LoVo (cell line): ENCODE data around the gene FKBP15.
"Not testable (repeated sequence)": the region's sequence is repeated elsewhere in the genome, so short reads cannot be mapped to it uniquely, and the experiment has no call there.

ENCODE experiments used
- DNase-seq: peaks from one replicate; pipeline ENCODE4 v3.0.0-alpha.2; 2016; ENCODE audit warnings: low spot score

Gene FKBP15

DNA sequence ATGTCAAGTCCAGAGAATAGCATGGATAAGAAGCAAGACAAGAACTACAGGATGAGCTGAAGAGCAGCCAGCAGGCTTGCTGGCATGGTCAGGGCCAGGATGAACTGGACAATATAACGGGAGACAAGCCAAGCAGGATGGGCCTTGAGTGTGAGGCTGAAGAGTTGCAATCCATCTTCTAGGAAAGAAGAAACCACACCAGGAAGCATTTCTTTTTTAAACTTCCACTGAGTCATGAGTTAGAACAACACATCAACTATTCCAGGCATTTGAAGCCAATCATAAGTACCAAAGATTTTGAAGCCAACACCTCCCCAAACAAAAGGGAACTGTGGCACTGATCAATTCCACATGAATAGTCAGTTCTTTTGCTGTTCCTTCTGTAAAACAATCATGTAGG, 43.0 kb downstream of the FKBP15 start:
- DNase-seq, result no peak

DNA sequence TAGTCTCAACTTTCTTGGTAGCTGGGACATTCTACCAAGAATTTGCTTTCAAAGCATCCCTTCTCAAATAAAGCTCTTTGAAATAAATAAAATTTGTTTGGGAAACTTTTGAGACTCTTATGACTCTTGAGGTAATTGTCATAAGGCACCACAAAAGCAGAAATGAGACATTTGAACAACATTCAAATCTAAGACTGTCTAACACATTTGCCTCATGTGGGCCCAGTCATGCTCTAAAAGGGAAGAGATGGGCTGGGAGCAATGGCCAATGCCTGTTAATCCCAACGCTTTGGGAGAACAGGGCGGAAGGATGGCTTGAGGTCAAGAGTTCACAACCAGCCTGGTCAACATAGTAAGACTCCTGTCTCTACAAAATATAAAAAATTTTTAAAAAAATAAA, 43.8 kb downstream of the FKBP15 start:
- DNase-seq, result no peak

DNA sequence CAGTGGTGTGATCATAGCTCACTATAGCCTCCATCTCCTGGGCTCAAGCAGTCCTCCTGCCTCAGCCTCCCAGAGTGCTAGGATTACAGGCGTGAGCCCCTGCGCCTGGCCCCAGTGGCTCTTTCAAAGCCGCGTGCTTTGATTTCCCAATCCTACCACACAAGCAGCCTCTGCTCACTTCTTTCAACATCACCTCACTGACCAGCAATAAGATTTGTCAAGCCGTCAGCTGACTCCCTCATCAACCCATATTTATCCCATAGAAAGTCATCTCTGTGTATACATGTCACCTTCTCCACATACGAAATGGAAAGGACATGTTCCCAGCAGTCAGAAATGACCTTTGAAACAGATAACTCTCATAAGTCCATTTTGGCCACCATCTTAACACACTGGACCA, 44.3 kb downstream of the FKBP15 start:
- no peak for DNase-seq

DNA sequence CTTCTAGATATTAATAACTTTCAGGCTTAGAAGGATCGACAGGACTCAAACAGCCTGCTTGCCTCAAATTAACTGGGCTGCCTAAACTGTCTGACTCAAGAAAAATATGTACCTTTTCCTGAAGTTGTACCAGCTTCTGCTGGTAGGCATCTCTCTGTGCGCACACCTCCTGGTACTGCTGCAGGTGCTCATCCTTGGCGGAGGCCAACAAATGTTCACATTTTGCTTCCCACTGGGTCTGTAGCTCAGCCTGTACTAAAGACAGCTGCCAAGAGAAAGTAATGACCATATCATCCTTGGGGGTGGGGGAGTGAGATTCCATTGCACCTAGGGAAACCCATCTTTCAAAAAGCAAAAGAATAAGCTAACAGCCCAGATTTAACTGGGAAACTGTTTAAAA, 47.7 kb downstream of the FKBP15 start:
- no peak for DNase-seq

DNA sequence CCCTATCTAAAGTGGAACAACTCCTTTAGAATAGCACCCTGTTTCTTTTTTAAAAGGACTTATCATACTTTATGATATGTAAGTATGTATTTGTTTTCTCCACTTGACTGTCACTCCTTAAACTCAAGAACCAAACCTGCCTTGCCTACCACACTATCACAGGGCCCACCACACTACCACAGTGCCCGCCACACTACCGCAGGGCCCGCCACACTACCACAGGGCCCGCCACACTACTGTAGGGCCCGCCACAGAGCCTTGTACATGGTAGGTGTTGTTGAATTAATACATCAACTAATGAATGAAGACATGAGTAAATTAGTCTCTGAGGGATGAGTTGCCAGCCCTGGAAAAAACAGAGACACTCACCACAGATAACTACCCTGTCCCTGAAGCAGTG, 52.3 kb downstream of the FKBP15 start:
- no peak for DNase-seq

DNA sequence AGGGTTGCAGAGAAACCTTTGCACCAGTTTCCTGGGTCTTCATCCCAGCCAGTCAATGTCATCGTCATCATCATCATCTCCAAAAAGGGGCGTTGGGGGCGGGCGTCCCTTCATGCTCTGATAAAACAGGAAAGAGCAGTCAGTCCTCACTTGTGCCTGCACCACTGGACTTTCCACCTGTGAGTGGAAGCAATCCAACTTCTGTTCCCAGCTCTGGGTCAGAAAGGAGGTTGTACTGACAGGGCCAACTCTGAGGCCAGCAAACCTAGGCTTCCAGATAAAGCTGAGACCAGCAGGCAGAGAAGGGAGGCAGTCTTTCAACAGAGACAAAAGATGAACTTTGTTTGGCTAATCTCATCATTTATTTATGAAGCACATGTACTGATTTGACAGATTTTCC, 55.0 kb downstream of the FKBP15 start:
- no peak for DNase-seq

DNA sequence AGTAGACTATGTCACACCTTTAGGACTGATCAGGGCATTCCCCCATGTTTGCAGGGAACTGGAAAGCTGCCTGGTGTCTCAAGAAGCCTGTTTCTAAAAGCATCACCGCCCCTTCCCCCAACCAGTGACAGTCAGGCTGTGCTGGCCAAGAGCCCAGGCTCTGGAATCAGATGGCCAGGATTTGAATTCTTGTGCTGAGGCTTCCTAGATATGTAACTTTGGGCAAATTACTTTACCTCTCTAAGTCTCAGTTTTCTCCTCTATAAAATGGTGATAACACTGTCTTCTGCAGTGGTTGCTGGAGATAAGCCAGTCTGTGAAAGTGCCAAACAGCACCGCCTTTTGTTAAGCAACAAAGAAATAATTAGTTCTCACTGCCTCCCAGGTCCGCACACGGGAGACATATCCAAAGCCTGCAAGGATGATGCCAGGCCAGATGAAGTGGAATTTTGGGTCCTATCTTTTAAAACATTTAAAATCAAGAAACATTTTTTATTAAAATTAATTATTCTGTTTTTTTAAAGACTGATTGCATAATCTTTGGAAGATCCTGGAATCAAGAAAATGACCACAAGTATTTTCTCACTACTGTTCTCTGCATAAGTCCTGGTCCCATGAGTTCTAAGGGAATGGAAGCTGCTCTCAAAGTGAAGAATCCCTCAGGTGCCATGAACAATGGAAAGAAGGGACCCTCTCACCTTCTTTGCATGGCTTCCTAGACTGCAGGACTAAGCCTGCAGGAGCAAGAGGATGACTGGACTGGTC, 56.4 kb downstream of the FKBP15 start:
- DNase-seq, result no peak

DNA sequence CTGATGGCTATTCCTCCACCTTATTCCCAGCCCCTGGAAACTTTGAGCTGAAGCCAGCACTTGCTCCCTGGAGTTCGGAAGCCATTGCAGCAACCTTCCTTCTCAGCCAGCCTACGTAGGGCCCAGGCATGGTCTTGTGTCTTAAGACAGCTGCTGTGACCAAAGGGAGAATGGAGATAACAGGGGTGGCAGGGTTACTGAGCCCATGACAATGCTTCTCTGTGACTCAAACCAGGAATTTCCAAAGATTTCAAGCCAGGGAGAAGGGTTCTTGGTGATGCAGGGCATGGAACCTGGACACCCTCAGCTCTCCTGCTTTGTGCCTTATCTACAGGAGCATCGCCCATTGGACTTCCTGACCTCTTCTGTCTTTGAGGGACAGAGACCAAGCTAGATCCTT, 58.1 kb downstream of the FKBP15 start:
- DNase-seq, result no peak

DNA sequence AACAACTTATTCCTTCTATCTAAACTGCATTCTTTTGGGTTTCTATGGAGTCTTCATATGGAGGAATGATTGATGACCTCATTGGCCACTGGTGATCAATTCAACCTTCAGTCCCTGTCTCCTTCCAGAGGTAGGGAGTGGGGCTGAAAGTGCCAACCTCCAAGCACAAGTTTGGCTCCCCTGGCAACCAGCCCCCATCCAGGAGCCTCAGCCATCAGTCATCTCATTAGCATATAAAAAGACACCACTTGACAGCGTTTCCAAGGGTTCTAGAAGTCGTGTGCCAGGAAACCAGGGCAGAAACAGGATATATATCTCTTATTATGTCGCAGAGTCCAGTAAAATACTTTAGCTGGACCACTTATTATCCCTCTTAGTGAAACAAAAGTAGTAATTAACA, 60.5 kb downstream of the FKBP15 start:
- DNase-seq, result no peak

DNA sequence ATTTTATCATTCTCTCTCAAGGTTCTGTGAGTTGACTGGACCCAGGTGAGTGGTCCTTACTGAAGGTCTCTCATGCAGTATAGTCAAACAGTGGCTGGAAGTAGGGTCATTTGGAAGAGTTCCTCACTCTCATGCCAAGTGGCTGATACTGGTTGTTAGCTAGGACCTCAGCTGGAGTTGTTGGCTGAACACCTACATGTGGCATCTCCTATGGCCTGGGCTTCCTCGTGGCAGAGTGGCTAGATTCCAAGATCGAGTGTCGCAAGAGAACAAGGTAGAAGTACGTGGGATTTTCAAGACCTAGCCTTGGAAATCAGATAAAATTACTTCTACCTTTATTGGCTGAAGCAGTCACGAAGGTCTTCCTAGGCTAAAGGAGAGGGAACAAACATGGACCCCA, 62.6 kb downstream of the FKBP15 start:
- no peak for DNase-seq

DNA sequence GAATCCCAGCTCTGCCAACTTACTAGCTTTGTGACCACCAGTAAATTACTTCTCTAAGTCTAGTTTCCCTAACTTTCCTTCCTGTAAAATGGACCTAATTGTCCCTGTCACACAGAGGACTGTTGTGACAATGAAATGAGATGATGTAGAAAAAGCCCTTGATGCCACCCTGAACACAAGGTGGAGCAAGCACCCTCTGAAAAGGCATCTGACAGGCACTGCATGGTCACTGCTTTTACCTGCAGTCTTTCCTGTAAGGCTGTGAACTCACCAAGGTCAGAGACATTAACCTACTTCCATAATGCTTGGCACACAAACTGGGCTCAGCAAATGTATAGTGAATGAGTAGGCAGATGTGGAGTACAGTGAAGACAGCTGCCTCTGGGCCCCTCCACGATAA, 64.2 kb downstream of the FKBP15 start:
- DNase-seq, result no peak

DNA sequence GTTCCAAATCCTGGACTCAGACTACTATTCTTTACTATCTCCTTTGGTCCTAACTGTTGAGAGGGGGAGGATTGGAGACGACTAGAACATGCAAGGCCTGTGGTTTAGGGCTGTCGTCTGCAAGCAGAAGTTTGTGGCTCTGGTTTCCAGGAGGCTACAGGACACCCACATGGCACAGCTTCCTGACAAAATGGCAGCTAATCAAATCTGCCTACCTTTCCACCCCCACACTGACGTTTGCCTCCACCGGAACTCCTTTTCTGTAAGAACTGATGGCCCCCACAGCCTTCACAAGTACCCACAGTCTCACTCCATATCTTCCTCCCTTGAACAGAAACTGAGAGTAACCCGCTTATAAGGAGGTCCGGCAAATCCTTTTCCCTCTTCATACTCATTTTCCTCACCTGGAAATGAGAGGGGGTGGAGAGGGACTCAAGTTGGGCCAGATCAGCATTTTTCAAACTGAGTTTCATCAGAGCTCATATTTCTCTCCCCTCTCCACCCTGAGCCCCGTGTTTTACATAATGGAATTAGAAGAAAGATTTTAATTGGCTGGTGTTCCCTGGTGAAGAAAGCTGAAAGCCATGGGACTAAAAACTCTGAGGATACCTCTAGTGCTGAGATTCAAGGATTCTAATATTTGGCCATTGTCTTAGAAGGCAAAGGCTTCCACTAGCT, 65.0 kb downstream of the FKBP15 start:
- DNase-seq, result no peak

DNA sequence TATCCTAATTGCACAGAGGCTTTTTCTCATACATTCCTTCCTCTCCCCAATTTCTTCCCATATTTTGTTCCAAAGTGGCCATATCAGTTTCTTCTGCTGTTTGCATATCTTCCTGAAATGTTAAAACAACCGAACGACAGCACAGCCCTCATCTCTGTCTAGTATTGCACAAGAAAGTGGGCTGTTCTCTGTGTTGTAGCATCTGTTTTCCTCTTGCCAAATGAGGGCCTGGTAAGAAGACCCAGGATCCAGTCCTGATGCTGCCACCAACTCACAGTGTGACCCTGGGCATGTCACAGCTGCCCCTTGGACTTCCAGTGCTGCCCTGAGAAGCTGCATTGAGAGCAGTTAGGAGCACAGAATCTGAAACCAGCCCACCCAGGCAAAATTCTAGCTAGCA, 66.1 kb downstream of the FKBP15 start:
- DNase-seq, result no peak

DNA sequence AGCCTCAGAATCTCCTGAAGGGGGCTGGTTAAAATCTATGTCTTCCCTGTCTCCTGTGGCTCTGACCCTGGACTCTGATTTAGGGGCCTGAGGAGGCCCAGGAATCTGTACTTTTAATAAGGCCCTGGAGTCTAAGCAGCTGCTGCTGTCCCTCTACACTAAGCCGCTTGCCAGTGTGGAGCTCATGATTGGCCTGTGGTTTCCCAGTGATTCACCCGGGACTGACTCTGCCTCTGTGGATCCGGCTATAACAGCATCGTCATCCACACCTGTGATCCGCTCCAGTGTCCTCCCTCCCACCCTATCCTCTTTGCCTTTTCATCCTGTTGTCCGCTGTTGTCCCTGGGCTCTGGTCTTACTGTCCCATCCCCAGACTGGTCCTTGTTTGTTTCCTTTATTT, 66.6 kb downstream of the FKBP15 start:
- DNase-seq, result no peak

DNA sequence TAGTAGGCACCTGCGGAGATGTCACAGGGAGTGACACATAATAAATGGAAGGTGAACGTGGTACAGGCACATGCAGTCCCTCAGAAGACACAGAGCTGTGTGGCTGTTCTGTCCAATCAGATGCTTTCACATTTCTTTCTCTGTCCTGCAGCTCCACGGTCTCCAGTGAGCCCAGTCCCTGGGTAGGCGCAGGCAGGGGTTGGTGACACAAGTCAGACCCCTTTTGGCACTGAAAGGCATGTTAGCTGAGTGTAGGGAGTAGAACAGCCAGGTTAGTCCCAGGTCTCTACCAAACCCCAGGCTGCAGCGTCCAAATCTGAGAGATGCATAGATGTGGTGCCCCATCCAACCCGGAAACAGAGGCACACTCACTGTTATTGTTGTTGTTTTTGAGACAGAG, 67.5 kb downstream of the FKBP15 start:
- no peak for DNase-seq

DNA sequence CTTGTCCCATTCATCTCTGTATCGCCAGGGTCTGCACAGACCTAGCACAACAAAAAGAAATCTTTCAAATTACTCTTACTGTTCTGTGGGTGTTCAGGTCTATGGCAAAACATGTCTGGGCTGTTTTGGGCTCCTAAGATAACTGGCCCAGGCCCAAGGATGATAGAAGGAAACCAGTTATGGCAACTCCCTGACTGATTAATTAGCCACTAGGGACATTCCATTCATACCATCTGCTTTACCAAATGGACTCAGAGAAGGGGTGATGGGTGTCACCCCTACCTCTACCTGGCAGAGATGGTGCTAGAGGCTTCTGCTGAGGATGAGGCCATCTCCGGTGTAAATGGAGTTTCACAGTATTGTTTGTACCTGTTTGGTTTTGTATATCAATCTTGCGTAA, 68.4 kb downstream of the FKBP15 start:
- peak; percentile 17 for DNase-seq

DNA sequence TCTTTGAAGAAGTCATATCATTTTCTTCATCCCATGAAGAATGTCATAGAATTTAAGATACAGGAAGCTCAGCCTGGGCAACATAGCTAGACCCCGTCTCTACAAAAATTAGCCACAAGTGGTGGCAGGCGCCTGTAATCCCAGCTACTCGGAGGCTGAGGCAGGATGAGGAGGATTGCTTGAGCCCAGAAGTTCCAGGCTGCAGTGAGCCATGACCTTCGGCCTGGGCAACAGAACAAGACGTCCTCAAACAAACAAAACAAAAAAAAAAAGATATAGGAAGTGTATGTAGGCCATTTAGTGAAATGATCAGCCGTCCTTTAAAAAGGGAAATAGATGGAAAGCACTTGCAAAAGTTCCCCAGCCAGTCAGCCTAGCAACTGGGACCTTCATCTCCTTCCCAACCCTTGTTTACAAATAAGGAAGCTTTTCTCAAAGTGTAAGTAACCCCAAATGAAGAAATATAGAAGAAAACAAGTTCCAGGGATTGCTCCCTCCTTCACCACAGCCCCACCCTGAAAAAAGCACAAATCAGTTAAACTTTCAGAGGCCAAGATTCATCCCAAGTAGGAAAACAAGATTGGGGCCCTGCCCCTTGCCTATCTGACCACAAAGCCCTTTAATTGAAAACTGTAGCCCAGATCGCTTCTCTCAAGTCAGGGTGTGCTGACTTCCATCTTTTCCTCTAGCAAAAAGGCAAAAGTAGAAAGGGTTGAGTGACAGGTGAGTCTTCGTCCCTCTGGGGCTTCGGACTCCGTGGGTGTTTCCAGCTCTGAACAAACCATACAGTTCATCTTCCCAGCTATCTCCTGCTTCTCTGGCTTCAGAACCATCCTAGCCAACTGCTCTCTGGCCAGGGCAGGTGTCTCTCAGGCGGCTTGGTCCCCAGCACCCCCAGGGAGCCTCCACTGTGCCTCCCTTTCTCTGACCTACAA, 69.1 kb downstream of the FKBP15 start:
- no peak for DNase-seq

DNA sequence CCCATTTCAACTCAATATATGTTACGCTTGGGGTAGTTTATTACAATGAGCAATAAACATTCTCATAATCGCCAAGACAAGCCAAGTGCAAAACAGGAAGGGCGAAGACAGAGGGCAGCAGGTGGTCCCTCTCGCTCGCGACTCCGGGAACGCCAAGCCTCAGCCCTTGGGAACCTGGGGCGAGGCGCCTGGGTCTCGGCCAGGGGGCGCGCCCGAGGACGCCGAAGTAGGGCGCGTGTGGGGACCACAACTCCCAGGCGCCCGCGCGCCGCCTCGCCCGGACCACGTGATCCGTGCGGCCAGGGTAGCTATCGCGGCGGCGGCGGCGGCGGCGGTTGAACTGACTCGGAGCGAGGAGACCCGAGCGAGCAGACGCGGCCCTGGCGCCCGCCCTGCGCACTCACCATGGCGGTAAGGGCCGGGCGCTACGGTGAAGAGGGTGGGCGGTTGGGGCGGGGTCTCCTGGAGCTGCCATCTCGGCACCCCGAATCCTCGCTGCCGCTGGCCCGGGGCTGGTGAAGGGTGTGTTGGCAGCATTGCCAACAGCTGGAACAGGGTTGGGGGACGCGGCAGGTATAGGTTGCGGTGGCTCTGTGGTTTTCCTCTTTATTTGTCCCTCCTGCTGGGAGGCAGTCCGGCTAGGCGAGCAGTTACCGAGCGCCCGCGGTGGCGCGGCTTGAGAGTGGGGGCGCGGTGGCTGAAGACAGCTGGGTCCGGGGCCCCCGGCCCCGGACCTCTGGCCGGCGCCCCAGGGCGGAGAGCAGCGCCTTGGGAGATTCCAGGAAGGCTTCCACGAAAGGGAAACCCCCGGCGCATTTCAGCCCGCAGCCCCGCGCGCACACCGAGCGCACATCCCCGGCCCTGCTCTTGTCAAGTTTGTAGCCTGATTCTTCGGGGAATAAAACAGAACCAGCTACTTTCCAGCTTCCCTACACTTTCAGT, 70.1 kb downstream of the FKBP15 start, which contains the start of gene SLC31A2:
Gene SLC31A2 (plus strand): TSS at position 338 of the 942 bp plus-strand sequence. CDS start 68 bp downstream, at position 406.
- DNase-seq, result peak; percentile 92

DNA sequence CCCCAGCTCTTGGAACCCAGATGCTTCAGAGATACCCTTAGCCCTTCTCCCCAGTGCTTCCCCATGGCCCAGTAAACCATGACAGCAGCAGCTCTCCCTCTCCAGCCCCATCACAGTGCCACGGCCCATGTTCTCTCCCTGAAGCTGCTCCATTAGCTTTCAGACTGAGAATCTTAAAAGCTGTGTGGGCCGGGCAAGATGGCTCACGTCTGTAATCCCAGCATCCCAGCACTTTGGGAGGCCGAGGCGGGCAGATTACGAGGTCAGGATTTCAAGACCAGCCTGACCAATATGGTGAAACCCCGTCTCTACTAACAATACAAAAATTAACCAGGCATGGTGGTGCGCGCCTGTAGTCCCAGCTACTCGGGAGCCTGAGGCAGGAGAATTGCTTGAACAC, 71.5 kb downstream of the FKBP15 start:
- not testable (repeated sequence) for DNase-seq

DNA sequence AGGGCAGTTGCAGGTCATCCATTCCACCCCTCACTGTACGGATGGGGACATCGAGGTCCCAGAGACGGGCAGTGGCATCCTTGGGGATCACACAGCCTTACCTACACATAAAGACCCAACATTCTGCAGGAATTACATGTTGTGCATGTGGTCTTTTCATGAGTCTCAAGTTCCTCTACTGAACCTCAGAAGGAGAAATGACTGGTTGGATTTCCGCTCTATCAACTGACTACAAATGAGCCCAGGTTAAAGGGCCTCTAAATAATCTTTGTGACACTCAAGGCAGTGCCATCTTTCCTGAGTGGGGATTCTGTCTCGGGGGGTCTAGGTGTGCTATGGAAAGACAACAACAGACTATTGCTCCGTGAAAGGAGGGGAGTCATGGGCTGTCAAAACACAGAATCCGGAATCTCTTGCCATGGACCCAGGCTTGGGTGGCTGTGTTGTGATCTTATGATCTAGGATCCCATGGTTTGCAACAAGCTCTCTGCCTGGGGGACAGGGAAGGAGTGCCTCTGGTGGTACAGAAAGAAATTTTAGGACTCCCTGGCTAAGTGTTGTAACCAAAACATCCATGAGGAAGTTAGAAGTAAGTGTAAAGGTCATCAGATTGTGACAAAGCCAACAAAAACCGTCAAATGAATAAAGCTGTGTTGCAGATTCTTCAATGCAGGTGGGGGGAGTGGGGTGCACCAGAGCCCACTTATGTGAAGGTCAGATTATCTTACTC, 72.1 kb downstream of the FKBP15 start:
- DNase-seq, result no peak

DNA sequence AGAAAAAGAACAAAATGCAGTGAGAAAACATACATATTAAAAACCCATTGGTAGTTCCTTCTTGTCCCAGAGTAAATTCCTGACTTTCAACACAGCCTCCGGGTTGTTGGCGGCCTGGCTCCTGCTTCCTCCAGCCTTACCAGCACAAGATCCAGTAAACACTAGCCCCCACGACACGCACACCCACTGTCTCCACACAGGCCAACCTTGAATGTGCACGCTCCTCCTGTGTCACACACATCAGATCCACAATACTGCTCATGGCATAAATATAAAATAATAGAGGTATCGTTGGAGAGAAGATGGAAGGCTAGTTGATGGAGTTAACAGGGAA, 72.7 kb downstream of the FKBP15 start:
- DNase-seq, result no peak
